ACC112 (cell line): ENCODE measurements around the gene DOCK2.
"Not testable (repeated sequence)": the region's sequence is repeated elsewhere in the genome, so short reads cannot be mapped to it uniquely, and the experiment has no call there.

Experiments used
- H2AFZ ChIP-seq: fragments of 200-600 bp; sonication (generic); one replicate; pipeline ENCODE4 v1.6.0; 2017; ENCODE audit warnings: antibody characterized with exemption, low read length; ENCODE audit not compliant: unreplicated experiment
- H3K27ac ChIP-seq: fragments of 200-600 bp; sonication (generic); 2 replicates; pipeline ENCODE4 v1.5.1; 2014; ENCODE audit warnings: low read depth, mild to moderate bottlenecking, antibody characterized with exemption, low read length, moderate library complexity
- H3K27me3 ChIP-seq: fragments of 200-600 bp; sonication (generic); 2 replicates; pipeline ENCODE4 v1.6.1; 2014; ENCODE audit warnings: mild to moderate bottlenecking, antibody characterized with exemption, low read length, moderate library complexity, mixed read lengths; ENCODE audit not compliant: insufficient read depth
- H3K36me3 ChIP-seq: fragments of 200-600 bp; sonication (generic); 2 replicates; pipeline ENCODE4 v1.6.1; 2016; ENCODE audit warnings: mild to moderate bottlenecking, antibody characterized with exemption, low read length, moderate library complexity, mixed read lengths; ENCODE audit not compliant: insufficient read depth
- H3K4me1 ChIP-seq: fragments of 200-600 bp; sonication (generic); one replicate; pipeline ENCODE4 v1.6.1; 2016; ENCODE audit warnings: low read length, mixed read lengths; ENCODE audit not compliant: insufficient read depth, unreplicated experiment, control insufficient read depth
- H3K4me3 ChIP-seq: fragments of 200-600 bp; sonication (generic); 2 replicates; pipeline ENCODE4 v1.5.1; 2014; ENCODE audit warnings: mild to moderate bottlenecking, low read depth, low read length
- H3K79me2 ChIP-seq: fragments of 200-600 bp; sonication (generic); one replicate; pipeline ENCODE4 v1.6.0; 2016; ENCODE audit warnings: low read length; ENCODE audit not compliant: control insufficient read depth, unreplicated experiment, insufficient read depth

DOCK2 gene

GRCh38 chr5:169717288-169717687 lies 80.2 kb downstream of the DOCK2 start:
- Histone ChIP-seq H3K36me3 (0 out of 2 replicates have a peak, but pooled peaks cover 2% of the 10 kb centered on the region), H3K4me1 (peaks cover 30% of the 10 kb centered on the region), H3K27me3 (no peaks in the 10 kb centered on the region), H3K4me3 (no peak overlapping the region), H3K79me2 (no peaks in the 10 kb centered on the region), H2AFZ (no peak overlapping the region), H3K27ac (peak overlapping the region; percentile 61)

GRCh38 chr5:169719360-169720314 lies 82.6 kb downstream of the DOCK2 start:
- Histone ChIP-seq H3K4me1 (peaks cover 24% of the 10 kb centered on the region), H3K27me3 (no peaks in the 10 kb centered on the region), H3K79me2 (no peaks in the 10 kb centered on the region), H2AFZ (no peak overlapping the region), H3K4me3 (no peak overlapping the region), H3K36me3 (0 out of 2 replicates have a peak, but pooled peaks cover under 1% of the 10 kb centered on the region), H3K27ac (no peak overlapping the region)

- H3K36me3 ChIP-seq, result no peaks in the 10 kb centered on the region
- peaks cover 14% of the 10 kb centered on the region for H3K4me1 ChIP-seq
- no peak overlapping the region for H3K27ac ChIP-seq
- no peak overlapping the region for H2AFZ ChIP-seq
- no peaks in the 10 kb centered on the region for H3K79me2 ChIP-seq
- H3K27me3 ChIP-seq, result no peaks in the 10 kb centered on the region
- no peak overlapping the region for H3K4me3 ChIP-seq
Observed at GRCh38 chr5:169721771-169722170, 84.7 kb downstream of the DOCK2 start.

GRCh38 chr5:169723103-169723831 lies 86.2 kb downstream of the DOCK2 start:
- Histone ChIP-seq H3K79me2 (no peaks in the 10 kb centered on the region), H3K4me1 (no peaks in the 10 kb centered on the region), H3K27me3 (no peaks in the 10 kb centered on the region), H3K27ac (no peak overlapping the region), H2AFZ (no peak overlapping the region), H3K36me3 (no peaks in the 10 kb centered on the region), H3K4me3 (no peak overlapping the region)

- Histone ChIP-seq H2AFZ (no peak overlapping the region), H3K36me3 (no peaks in the 10 kb centered on the region), H3K4me3 (no peak overlapping the region), H3K27me3 (no peaks in the 10 kb centered on the region), H3K27ac (no peak overlapping the region), H3K4me1 (no peaks in the 10 kb centered on the region), H3K79me2 (no peaks in the 10 kb centered on the region)
Observed at GRCh38 chr5:169724303-169725087, 87.4 kb downstream of the DOCK2 start.

GRCh38 chr5:169725665-169726064 lies 88.6 kb downstream of the DOCK2 start:
- not testable (repeated sequence) for H3K4me3 ChIP-seq, H3K4me1 ChIP-seq, H3K36me3 ChIP-seq, H3K27me3 ChIP-seq, H3K79me2 ChIP-seq, H2AFZ ChIP-seq, H3K27ac ChIP-seq

- Histone ChIP-seq H3K27me3 (no peaks in the 10 kb centered on the region), H3K79me2 (no peaks in the 10 kb centered on the region), H2AFZ (no peak overlapping the region), H3K4me1 (peaks cover 3% of the 10 kb centered on the region), H3K4me3 (no peak overlapping the region), H3K27ac (no peak overlapping the region), H3K36me3 (no peaks in the 10 kb centered on the region)
Observed at GRCh38 chr5:169728418-169728817, 91.3 kb downstream of the DOCK2 start.

GRCh38 chr5:169731221-169731620 lies 94.1 kb downstream of the DOCK2 start:
- Histone ChIP-seq H2AFZ (no peak overlapping the region), H3K27me3 (no peaks in the 10 kb centered on the region), H3K27ac (no peak overlapping the region), H3K79me2 (no peaks in the 10 kb centered on the region), H3K4me3 (no peak overlapping the region), H3K36me3 (no peaks in the 10 kb centered on the region), H3K4me1 (peaks cover 3% of the 10 kb centered on the region)

- Histone ChIP-seq H3K27ac (no peak overlapping the region), H3K27me3 (no peaks in the 10 kb centered on the region), H3K79me2 (no peaks in the 10 kb centered on the region), H3K36me3 (no peaks in the 10 kb centered on the region), H3K4me1 (peaks cover 3% of the 10 kb centered on the region), H2AFZ (no peak overlapping the region), H3K4me3 (no peak overlapping the region)
Observed at GRCh38 chr5:169732841-169733240, 95.8 kb downstream of the DOCK2 start.

- Histone ChIP-seq H3K4me3 (no peak overlapping the region), H3K36me3 (no peaks in the 10 kb centered on the region), H3K27ac (no peak overlapping the region), H3K4me1 (peaks cover 3% of the 10 kb centered on the region), H3K79me2 (no peaks in the 10 kb centered on the region), H3K27me3 (no peaks in the 10 kb centered on the region), H2AFZ (no peak overlapping the region)
Observed at GRCh38 chr5:169735913-169736312, 98.8 kb downstream of the DOCK2 start.
